Thoracic aorta (tissue), 2 donors: ENCODE measurements around the gene CARD10. TPM values are rescaled to one million over a fixed set of nuclear protein-coding genes. Genes with fewer than 3 reads are reported as not detected.

Source experiments
- ATAC-seq: fragments of 150-250 bp; one replicate; pipeline ENCODE4 v1.8.0; 2017; ENCODE audit warnings: low read depth; ENCODE audit not compliant: insufficient number of reproducible peaks, low FRiP score
- DNase-seq: peaks from one replicate; pipeline ENCODE4 v3.0.0-alpha.2; 2020; ENCODE audit warnings: low spot score
- H3K27ac ChIP-seq, 2 donors: fragments of 200-600 bp; sonication (generic); 1 replicate in 1 of 2; 2 replicates in 1 of 2; pipeline ENCODE4 v1.5.1; 2016; ENCODE audit warnings: mild to moderate bottlenecking in 2 of 2, moderate library complexity in 2 of 2
- H3K27me3 ChIP-seq: fragments of 200-600 bp; sonication (generic); replicated peaks from 2 replicates; pipeline ENCODE4 v1.6.0; 2016; ENCODE audit warnings: mild to moderate bottlenecking; ENCODE audit not compliant: insufficient read depth
- H3K36me3 ChIP-seq: fragments of 200-600 bp; sonication (generic); one replicate; pipeline ENCODE4 v1.5.1; 2016
- H3K4me1 ChIP-seq, 2 donors: fragments of 200-600 bp; sonication (generic); 1 replicate in 1 of 2; 2 replicates in 1 of 2; pipeline versions ENCODE4 v1.5.1 to v1.6.0; 2016; ENCODE audit warnings: low read depth in 2 of 2, mild to moderate bottlenecking in 1 of 2; ENCODE audit not compliant: control insufficient read depth in 1 of 2
- H3K4me3 ChIP-seq: fragments of 200-600 bp; sonication (generic); 2 replicates; pipeline ENCODE4 v1.5.1; 2016; ENCODE audit warnings: mild to moderate bottlenecking
- H3K9me3 ChIP-seq: fragments of 200-600 bp; sonication (generic); 2 replicates; pipeline ENCODE4 v1.5.1; 2016
- CTCF ChIP-seq: fragments of 200-600 bp; sonication (generic); IDR thresholded peaks from one replicate; pipeline ENCODE4 v1.5.1; 2019; ENCODE audit warnings: antibody characterized with exemption
- total RNA-seq, 2 donors: library from RNA; depleted of rRNA; stranded (reverse); fragments of >200 nt; gene quantifications; one replicate each; pipeline versions ENCODE4 v1.1.0 to v1.2.3, GENCODE V29; 2016

Gene CARD10
- total RNA-seq, 2 donors from 2014 or later: 7.2 to 11.0 TPM

- no peaks in the 10 kb centered on the region for H3K36me3 ChIP-seq
- no peaks in the 10 kb centered on the region for H3K9me3 ChIP-seq
- no peak overlapping the region for H3K27ac ChIP-seq
- H3K27me3 ChIP-seq: no peaks in the 10 kb centered on the region
- no peak overlapping the region for H3K4me3 ChIP-seq
- DNase-seq (no peak), ATAC-seq (no peak)
- TF ChIP-seq CTCF: no peak
- no peaks in the 10 kb centered on the region for H3K4me1 ChIP-seq
These were observed 58.5 kb downstream of the CARD10 start for GRCh38 chr22:37460684-37461083.

- no peak for TF ChIP-seq CTCF
- H3K27me3 ChIP-seq: no peaks in the 10 kb centered on the region
- H3K4me3 ChIP-seq: no peak overlapping the region
These were observed 60.0 kb downstream of the CARD10 start for GRCh38 chr22:37459206-37459605.

GRCh38 chr22:37457093-37457893 lies 61.9 kb downstream of the CARD10 start:
- DNase-seq (peak; percentile 11), ATAC-seq (no peak)
- H3K4me3 ChIP-seq: no peak overlapping the region
- peak; percentile 55 for TF ChIP-seq CTCF
- no peaks in the 10 kb centered on the region for H3K27me3 ChIP-seq
- H3K36me3 ChIP-seq: no peaks in the 10 kb centered on the region
- H3K9me3 ChIP-seq: no peaks in the 10 kb centered on the region
- H3K27ac ChIP-seq: no peak overlapping the region
- peaks cover 4 to 11% of the 10 kb centered on the region in 2 donors for H3K4me1 ChIP-seq

More at GRCh38 chr22:37459206-37459605, 60.0 kb downstream of the CARD10 start:
- DNase-seq (no peak), ATAC-seq (no peak)
- Histone ChIP-seq H3K36me3 (no peaks in the 10 kb centered on the region), H3K9me3 (no peaks in the 10 kb centered on the region), H3K4me1 (peaks cover 4 to 11% of the 10 kb centered on the region in 2 donors), H3K27ac (no peak overlapping the region)

GRCh38 chr22:37456346-37456745 lies 62.9 kb downstream of the CARD10 start:
- ATAC-seq (no peak), DNase-seq (no peak)
- H3K36me3 ChIP-seq: no peaks in the 10 kb centered on the region
- H3K4me1 ChIP-seq: peaks cover 4 to 11% of the 10 kb centered on the region in 2 donors
- no peak overlapping the region for H3K4me3 ChIP-seq
- H3K9me3 ChIP-seq: no peaks in the 10 kb centered on the region
- no peak for TF ChIP-seq CTCF
- no peaks in the 10 kb centered on the region for H3K27me3 ChIP-seq
- H3K27ac ChIP-seq: no peak overlapping the region

DNA sequence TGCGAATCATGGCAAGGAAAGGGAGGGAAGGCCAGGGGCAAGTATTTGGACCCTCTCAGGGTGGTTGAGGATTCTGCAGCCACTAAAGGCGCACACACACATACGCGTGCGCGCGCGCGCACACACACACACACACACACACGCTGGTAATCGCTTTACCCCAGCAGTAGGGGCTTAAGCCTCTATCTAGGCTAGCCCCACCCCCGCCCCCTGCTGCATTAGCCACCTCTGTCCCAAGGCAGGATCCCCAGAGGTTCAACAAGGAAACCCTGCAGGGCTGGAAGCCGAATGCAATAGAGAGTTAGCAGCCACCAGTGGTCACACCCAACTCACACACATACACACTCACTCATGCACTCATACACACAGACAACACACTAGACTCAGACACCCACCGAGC lies 63.3 kb downstream of the CARD10 start:
- H3K27me3 ChIP-seq: no peaks in the 10 kb centered on the region
- no peak for ATAC-seq

More for the DNA sequence above, 63.3 kb downstream of the CARD10 start:
- no peak for DNase-seq
- Histone ChIP-seq H3K4me1 (peaks cover 4 to 11% of the 10 kb centered on the region in 2 donors), H3K4me3 (no peak overlapping the region), H3K36me3 (no peaks in the 10 kb centered on the region), H3K9me3 (no peaks in the 10 kb centered on the region), H3K27ac (no peak overlapping the region)
- no peak for TF ChIP-seq CTCF
